ENCODE measurements around the gene WDR38.

GRCh38 chr9:124882231-124882630 is 29.0 kb downstream of the WDR38 start:
- no peak for TF ChIP-seq CTCF (IDR thresholded peaks at IDR 0.05; ENCODE audit: low read depth, low read length, poor library complexity, severe bottlenecking)
- no peak for TF ChIP-seq EZH2phosphoT487 (IDR thresholded peaks at IDR 0.05; ENCODE audit: borderline replicate concordance, low read length)
